ENCODE measurements around the gene PLXNC1. TPM values are rescaled to one million over a fixed set of nuclear protein-coding genes. Genes with fewer than 3 reads are reported as not detected.

PLXNC1 gene
- polyA plus RNA-seq, 1 of the 3 experiments (the other 2 are of a cell fraction) = 0.23 TPM

DNA sequence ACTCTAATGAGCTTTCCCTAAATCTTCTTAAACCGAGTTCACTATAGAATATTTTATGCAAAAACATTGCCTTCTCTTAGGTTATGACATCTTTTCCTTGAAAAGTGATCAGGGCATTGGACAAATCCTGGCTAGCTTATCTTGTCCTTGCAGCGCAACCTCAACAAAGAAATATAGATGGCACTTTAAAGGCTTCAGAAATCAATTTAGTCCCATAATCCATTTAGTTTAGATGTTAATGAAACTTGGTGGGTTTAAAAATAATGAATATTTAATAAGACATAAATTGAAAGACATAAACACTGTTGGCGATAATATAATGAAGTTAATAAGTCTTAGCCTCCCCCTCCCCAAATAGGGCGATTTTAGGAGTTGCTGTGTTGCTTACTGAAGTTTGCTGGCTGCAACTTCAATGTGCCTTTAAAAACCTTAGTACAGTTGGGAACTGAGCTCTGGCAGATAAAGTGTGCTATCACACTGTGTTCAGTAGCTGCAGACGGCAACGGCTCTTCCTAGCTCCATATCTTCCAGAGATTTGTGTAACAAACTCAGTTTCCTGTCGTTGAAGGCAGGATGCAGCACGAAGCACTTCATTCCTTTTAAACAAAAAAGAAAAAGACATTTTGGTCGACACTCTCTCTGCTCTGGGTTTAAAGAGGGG lies 19.5 kb downstream of the PLXNC1 start:
- TF ChIP-seq MXI1 (IDR thresholded peaks at IDR 0.05; ENCODE audit: low read depth, low read length) = no peak
- no peak for TF ChIP-seq RCOR1 (IDR thresholded peaks at IDR 0.05; ENCODE audit: low read length)
- TF ChIP-seq, protein P1, sequence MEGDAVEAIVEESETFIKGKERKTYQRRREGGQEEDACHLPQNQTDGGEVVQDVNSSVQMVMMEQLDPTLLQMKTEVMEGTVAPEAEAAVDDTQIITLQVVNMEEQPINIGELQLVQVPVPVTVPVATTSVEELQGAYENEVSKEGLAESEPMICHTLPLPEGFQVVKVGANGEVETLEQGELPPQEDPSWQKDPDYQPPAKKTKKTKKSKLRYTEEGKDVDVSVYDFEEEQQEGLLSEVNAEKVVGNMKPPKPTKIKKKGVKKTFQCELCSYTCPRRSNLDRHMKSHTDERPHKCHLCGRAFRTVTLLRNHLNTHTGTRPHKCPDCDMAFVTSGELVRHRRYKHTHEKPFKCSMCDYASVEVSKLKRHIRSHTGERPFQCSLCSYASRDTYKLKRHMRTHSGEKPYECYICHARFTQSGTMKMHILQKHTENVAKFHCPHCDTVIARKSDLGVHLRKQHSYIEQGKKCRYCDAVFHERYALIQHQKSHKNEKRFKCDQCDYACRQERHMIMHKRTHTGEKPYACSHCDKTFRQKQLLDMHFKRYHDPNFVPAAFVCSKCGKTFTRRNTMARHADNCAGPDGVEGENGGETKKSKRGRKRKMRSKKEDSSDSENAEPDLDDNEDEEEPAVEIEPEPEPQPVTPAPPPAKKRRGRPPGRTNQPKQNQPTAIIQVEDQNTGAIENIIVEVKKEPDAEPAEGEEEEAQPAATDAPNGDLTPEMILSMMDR (IDR thresholded peaks at IDR 0.05) = no peak
- TF ChIP-seq FOXM1 (IDR thresholded peaks at IDR 0.05; ENCODE audit: low read depth) = no peak
- no peak for TF ChIP-seq RXRA (IDR thresholded peaks at IDR 0.05; ENCODE audit: borderline replicate concordance, low read depth)
- no peak for TF ChIP-seq SMC3 (IDR thresholded peaks at IDR 0.05; ENCODE audit: low read depth, low read length)
- no peak for TF ChIP-seq JUND (IDR thresholded peaks at IDR 0.05)
- TF ChIP-seq NRF1 (IDR thresholded peaks at IDR 0.05; ENCODE audit: low read depth, low read length) = no peak
- TF ChIP-seq ELF1 (IDR thresholded peaks at IDR 0.05) = no peak
- TF ChIP-seq POLR2AphosphoS5 (IDR thresholded peaks at IDR 0.05; ENCODE audit: low read depth, low read length) = no peak
- Histone ChIP-seq H3K27ac (ENCODE audit: low read depth in 2 of 2, low read length in 1 of 2) (no peak overlapping the region), H3K4me1 (ENCODE audit: control insufficient read depth in 1 of 2, insufficient read depth in 2 of 2, low read depth in 1 of 2, low read length in 1 of 2) (peaks cover 0 to 10% of the 10 kb centered on the region in 2 experiments; a peak in 1 of 4 replicates), H3K4me2 (no peak overlapping the region), H4K20me1 (ENCODE audit: insufficient read depth) (no peaks in the 10 kb centered on the region), H3K79me2 (ENCODE audit: insufficient read depth) (no peaks in the 10 kb centered on the region), H3K4me3 (ENCODE audit: low read depth in 2 of 2, low read length in 1 of 2) (no peak overlapping the region), H3K27me3 (ENCODE audit: insufficient read depth) (no peaks in the 10 kb centered on the region), H3F3A (replicated peaks; ENCODE audit: insufficient read depth) (no peaks in the 10 kb centered on the region), H2AFZ (ENCODE audit: low read depth) (no peak overlapping the region), H3K9me2 (no peaks in the 10 kb centered on the region), H3K9me3 (no peaks in the 10 kb centered on the region), H3K9ac (no peak overlapping the region), H3K36me3 (replicated peaks in 1 of 2; ENCODE audit: control insufficient read depth in 1 of 2, insufficient read depth in 2 of 2, low read length in 1 of 2) (no peaks in the 10 kb centered on the region)
- ChIA-PET POLR2A (no interaction called here), CTCF (no interaction called here)
- 65% methylated on average over 9 of the region's 9 CpGs for WGBS (ENCODE audit: low lambda C conversion rate)
- DNase-seq = no peak

DNA sequence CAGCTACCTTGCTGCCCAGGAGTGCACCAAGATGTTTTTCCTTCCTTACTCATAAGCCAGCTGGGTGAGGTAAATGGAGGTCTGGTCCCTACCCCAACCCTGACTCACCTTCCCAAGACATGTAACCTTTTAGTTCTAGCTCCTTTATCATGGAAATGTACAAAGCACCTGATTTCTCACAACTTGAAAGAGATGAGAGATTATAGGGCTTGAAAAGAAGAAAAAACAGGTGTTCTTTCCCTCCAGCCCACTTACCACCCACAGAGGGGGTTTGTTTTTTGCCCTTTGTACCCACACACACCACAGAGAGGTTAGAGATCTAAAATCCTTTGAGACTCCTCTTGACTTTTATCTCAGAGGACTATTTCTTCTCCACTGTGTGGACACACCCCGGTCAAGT lies 21.1 kb downstream of the PLXNC1 start:
- Histone ChIP-seq H3K9me3 (no peaks in the 10 kb centered on the region), H3K4me3 (ENCODE audit: low read depth in 2 of 2, low read length in 1 of 2) (no peak overlapping the region), H4K20me1 (ENCODE audit: insufficient read depth) (no peaks in the 10 kb centered on the region), H3K4me1 (ENCODE audit: control insufficient read depth in 1 of 2, insufficient read depth in 2 of 2, low read depth in 1 of 2, low read length in 1 of 2) (peaks cover 0 to 6% of the 10 kb centered on the region in 2 experiments; a peak in 1 of 4 replicates), H3K4me2 (no peak overlapping the region), H3K27ac (ENCODE audit: low read depth in 2 of 2, low read length in 1 of 2) (no peak overlapping the region), H3K9me2 (no peaks in the 10 kb centered on the region), H2AFZ (ENCODE audit: low read depth) (no peak overlapping the region), H3K27me3 (ENCODE audit: insufficient read depth) (no peaks in the 10 kb centered on the region), H3F3A (replicated peaks; ENCODE audit: insufficient read depth) (no peaks in the 10 kb centered on the region), H3K36me3 (replicated peaks in 1 of 2; ENCODE audit: control insufficient read depth in 1 of 2, insufficient read depth in 2 of 2, low read length in 1 of 2) (no peaks in the 10 kb centered on the region), H3K79me2 (ENCODE audit: insufficient read depth) (no peaks in the 10 kb centered on the region), H3K9ac (no peak overlapping the region)
- POLR2A ChIA-PET = no interaction called here
- 50% methylated on average over 1 of the region's 1 CpG for WGBS (ENCODE audit: low lambda C conversion rate)
- DNase-seq = no peak
- CTCF ChIA-PET = no interaction called here
- TF ChIP-seq GABPA (IDR thresholded peaks at IDR 0.05; ENCODE audit: low read depth) (no peak), SMC3 (IDR thresholded peaks at IDR 0.05; ENCODE audit: low read depth, low read length) (no peak), CHD2 (IDR thresholded peaks at IDR 0.05; ENCODE audit: low read length, partially characterized antibody) (no peak), FOXM1 (IDR thresholded peaks at IDR 0.05; ENCODE audit: low read depth) (no peak), RFX5 (IDR thresholded peaks at IDR 0.05; ENCODE audit: low read length) (no peak), SIN3A (IDR thresholded peaks at IDR 0.05; ENCODE audit: borderline replicate concordance, low read depth, low read length) (no peak)
- TF ChIP-seq, protein P1 (IDR thresholded peaks at IDR 0.05) = no peak
- TF ChIP-seq, protein P2, sequence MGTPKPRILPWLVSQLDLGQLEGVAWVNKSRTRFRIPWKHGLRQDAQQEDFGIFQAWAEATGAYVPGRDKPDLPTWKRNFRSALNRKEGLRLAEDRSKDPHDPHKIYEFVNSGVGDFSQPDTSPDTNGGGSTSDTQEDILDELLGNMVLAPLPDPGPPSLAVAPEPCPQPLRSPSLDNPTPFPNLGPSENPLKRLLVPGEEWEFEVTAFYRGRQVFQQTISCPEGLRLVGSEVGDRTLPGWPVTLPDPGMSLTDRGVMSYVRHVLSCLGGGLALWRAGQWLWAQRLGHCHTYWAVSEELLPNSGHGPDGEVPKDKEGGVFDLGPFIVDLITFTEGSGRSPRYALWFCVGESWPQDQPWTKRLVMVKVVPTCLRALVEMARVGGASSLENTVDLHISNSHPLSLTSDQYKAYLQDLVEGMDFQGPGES (IDR thresholded peaks at IDR 0.05; ENCODE audit: low read depth, low read length) = no peak
- TF ChIP-seq, protein P3, sequence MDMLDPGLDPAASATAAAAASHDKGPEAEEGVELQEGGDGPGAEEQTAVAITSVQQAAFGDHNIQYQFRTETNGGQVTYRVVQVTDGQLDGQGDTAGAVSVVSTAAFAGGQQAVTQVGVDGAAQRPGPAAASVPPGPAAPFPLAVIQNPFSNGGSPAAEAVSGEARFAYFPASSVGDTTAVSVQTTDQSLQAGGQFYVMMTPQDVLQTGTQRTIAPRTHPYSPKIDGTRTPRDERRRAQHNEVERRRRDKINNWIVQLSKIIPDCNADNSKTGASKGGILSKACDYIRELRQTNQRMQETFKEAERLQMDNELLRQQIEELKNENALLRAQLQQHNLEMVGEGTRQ (IDR thresholded peaks at IDR 0.05; ENCODE audit: borderline replicate concordance, low read depth, low read length) = no peak
- TF ChIP-seq, protein P4, sequence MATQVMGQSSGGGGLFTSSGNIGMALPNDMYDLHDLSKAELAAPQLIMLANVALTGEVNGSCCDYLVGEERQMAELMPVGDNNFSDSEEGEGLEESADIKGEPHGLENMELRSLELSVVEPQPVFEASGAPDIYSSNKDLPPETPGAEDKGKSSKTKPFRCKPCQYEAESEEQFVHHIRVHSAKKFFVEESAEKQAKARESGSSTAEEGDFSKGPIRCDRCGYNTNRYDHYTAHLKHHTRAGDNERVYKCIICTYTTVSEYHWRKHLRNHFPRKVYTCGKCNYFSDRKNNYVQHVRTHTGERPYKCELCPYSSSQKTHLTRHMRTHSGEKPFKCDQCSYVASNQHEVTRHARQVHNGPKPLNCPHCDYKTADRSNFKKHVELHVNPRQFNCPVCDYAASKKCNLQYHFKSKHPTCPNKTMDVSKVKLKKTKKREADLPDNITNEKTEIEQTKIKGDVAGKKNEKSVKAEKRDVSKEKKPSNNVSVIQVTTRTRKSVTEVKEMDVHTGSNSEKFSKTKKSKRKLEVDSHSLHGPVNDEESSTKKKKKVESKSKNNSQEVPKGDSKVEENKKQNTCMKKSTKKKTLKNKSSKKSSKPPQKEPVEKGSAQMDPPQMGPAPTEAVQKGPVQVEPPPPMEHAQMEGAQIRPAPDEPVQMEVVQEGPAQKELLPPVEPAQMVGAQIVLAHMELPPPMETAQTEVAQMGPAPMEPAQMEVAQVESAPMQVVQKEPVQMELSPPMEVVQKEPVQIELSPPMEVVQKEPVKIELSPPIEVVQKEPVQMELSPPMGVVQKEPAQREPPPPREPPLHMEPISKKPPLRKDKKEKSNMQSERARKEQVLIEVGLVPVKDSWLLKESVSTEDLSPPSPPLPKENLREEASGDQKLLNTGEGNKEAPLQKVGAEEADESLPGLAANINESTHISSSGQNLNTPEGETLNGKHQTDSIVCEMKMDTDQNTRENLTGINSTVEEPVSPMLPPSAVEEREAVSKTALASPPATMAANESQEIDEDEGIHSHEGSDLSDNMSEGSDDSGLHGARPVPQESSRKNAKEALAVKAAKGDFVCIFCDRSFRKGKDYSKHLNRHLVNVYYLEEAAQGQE (IDR thresholded peaks at IDR 0.05; ENCODE audit: low read depth, low read length) = no peak

All from SK-N-SH (cell line).